HCT116 (cell line): Measurements from ENCODE around the gene SH3RF2. TPM values are rescaled to one million over a fixed set of nuclear protein-coding genes. Genes with fewer than 3 reads are reported as not detected.
"Not testable (repeated sequence)": the region's sequence is repeated elsewhere in the genome, so short reads cannot be mapped to it uniquely, and the experiment has no call there.

Experiments
- ATAC-seq: fragments of 200-7000 bp; cut with Tn5 transposase; 2 replicates; pipeline ENCODE4 v1.9.1; 2020; ENCODE audit warnings: mild to moderate bottlenecking, moderate library complexity
- BruUV-seq: library from RNA; stranded (reverse); fragments of 400-500 nt; replicated peaks from 2 replicates; lab custom pipeline; 2021; lab: Mats Ljungman, UMichigan
- CTCF ChIA-PET: fragments of 300-600 bp; sonication (Branson Sonifier 250); formaldehyde crosslinking; loops from one replicate; lab custom pipeline; 2021; ENCODE audit warnings: antibody characterized with exemption; lab: Charles Lee
- POLR2A ChIA-PET: fragments of 300-600, 350-600 bp; sonication (Branson Sonifier 250); formaldehyde crosslinking; loops from one replicate; lab custom pipeline; 2021; ENCODE audit warnings: antibody characterized with exemption; lab: Charles Lee
- RAD21 ChIA-PET, 2 experiments: fragments of 300-600 bp; sonication (Branson Sonifier 250); formaldehyde crosslinking; loops; one replicate each; lab custom pipeline; 2023; ENCODE audit warnings: low total read pairs in 2 of 2; ENCODE audit not compliant: uncharacterized antibody in 2 of 2, unreplicated experiment in 2 of 2, low non-redundant PET in 1 of 2; lab: Charles Lee
- DNase-seq: peaks from one replicate; pipeline ENCODE4 v3.0.0-alpha.2; 2010; ENCODE audit warnings: low read depth, low spot score
- H2AFZ ChIP-seq: fragments of 200-600 bp; shearing (Covaris generic), sonication (generic); 2 replicates; pipeline ENCODE4 v1.6.1; 2017; ENCODE audit warnings: low read depth, mixed run types, mixed read lengths, antibody characterized with exemption, low read length; ENCODE audit not compliant: poor library complexity, severe bottlenecking
- H3K27ac ChIP-seq: 2 replicates; pipeline ENCODE4 v1.5.1; 2012; ENCODE audit warnings: low read depth, low read length
- H3K27me3 ChIP-seq: fragments of 200-600 bp; sonication (generic); 2 replicates; pipeline ENCODE4 v1.6.1; 2016; ENCODE audit warnings: mixed run types, low read length, mixed read lengths; ENCODE audit not compliant: insufficient read depth
- H3K36me3 ChIP-seq, 2 experiments: fragments of 200-500 bp in 1 of 2; fragments of 200-600 bp in 1 of 2; sonication (Bioruptor generic) in 1 of 2; sonication (generic) in 1 of 2; 2 replicates each; pipeline versions ENCODE4 v1.5.1 to v1.6.1; 2014 to 2016; ENCODE audit warnings: low read length in 2 of 2, inconsistent platforms in 1 of 2, mixed read lengths in 1 of 2, mixed run types in 1 of 2; ENCODE audit not compliant: insufficient read depth in 2 of 2, control insufficient read depth in 1 of 2
- H3K4me1 ChIP-seq, 2 experiments: fragments of 200-600 bp in 1 of 2; sonication (generic) in 1 of 2; 2 replicates each; pipeline versions ENCODE4 v1.5.1 to v1.6.1; 2012 to 2017; ENCODE audit warnings: low read length in 2 of 2, inconsistent platforms in 1 of 2, mild to moderate bottlenecking in 1 of 2, mixed read lengths in 1 of 2, mixed run types in 1 of 2, moderate library complexity in 1 of 2; ENCODE audit not compliant: insufficient read depth in 2 of 2, control insufficient read depth in 1 of 2
- H3K4me2 ChIP-seq: fragments of 200-600 bp; sonication (generic); 2 replicates; pipeline ENCODE4 v1.6.1; 2017; ENCODE audit warnings: mixed run types, low read length, mixed read lengths
- H3K4me3 ChIP-seq, 2 experiments: fragments of 200-600 bp in 1 of 2; sonication (generic) in 1 of 2; replicated peaks in 1 of 2; 2 replicates each; pipeline ENCODE4 v1.5.1; 2011 to 2016; ENCODE audit warnings: low read length in 2 of 2, control low read depth in 1 of 2, low read depth in 1 of 2, mild to moderate bottlenecking in 1 of 2, mixed read lengths in 1 of 2, mixed run types in 1 of 2
- H3K79me2 ChIP-seq: fragments of 200-600 bp; sonication (generic); 2 replicates; pipeline ENCODE4 v1.6.1; 2017; ENCODE audit warnings: mild to moderate bottlenecking, mixed run types, low read length, moderate library complexity, mixed read lengths; ENCODE audit not compliant: insufficient read depth
- H3K9ac ChIP-seq: fragments of 200-600 bp; sonication (generic); 2 replicates; pipeline ENCODE4 v1.6.1; 2016; ENCODE audit warnings: low read length, mixed read lengths
- H3K9me2 ChIP-seq: fragments of 200-600 bp; sonication (generic), shearing (Covaris generic); 2 replicates; pipeline ENCODE4 v1.6.1; 2017; ENCODE audit warnings: mixed run types, mild to moderate bottlenecking, moderate library complexity; ENCODE audit not compliant: insufficient read depth
- H3K9me3 ChIP-seq, 2 experiments: fragments of 200-500 bp in 1 of 2; fragments of 200-600 bp in 1 of 2; sonication (Bioruptor generic) in 1 of 2; sonication (generic) in 1 of 2; 2 replicates each; pipeline ENCODE4 v1.6.1; 2014 to 2017; ENCODE audit warnings: low read length in 2 of 2, mixed read lengths in 2 of 2, inconsistent platforms in 1 of 2, low read depth in 1 of 2, mild to moderate bottlenecking in 1 of 2, mixed run types in 1 of 2, moderate library complexity in 1 of 2; ENCODE audit not compliant: control insufficient read depth in 1 of 2, insufficient read depth in 1 of 2
- H4K20me1 ChIP-seq: fragments of 200-600 bp; sonication (generic), shearing (Covaris generic); 2 replicates; pipeline ENCODE4 v1.6.1; 2017; ENCODE audit warnings: mixed run types, mild to moderate bottlenecking, moderate library complexity; ENCODE audit not compliant: insufficient read depth
- CEBPB ChIP-seq: IDR thresholded peaks from 2 replicates; pipeline ENCODE4 v1.6.1; 2012; ENCODE audit warnings: low read depth
- EGR1 ChIP-seq: IDR thresholded peaks from 2 replicates; pipeline ENCODE4 v1.6.1; 2012; ENCODE audit warnings: low read depth
- ELF1 ChIP-seq: IDR thresholded peaks from 2 replicates; pipeline ENCODE4 v1.6.1; 2012; ENCODE audit warnings: low read depth, borderline replicate concordance
- EZH2 ChIP-seq: fragments of 200-600 bp; sonication (generic); IDR thresholded peaks from 2 replicates; pipeline ENCODE4 v1.6.1; 2017; ENCODE audit warnings: antibody characterized with exemption, mixed run types
- EZH2phosphoT487 ChIP-seq: fragments of 200-600 bp; IDR thresholded peaks from 2 replicates; pipeline ENCODE4 v1.6.1; 2018; ENCODE audit warnings: antibody characterized with exemption, borderline replicate concordance
- FOSL1 ChIP-seq: IDR thresholded peaks from 2 replicates; pipeline ENCODE4 v1.6.1; 2012; ENCODE audit warnings: low read depth
- JUND ChIP-seq: IDR thresholded peaks from 2 replicates; pipeline ENCODE4 v1.6.1; 2012
- POLR2A ChIP-seq: IDR thresholded peaks from 2 replicates; pipeline ENCODE4 v1.7.0; 2011; ENCODE audit warnings: borderline replicate concordance; ENCODE audit not compliant: insufficient read depth, insufficient read length; ENCODE audit errors: extremely low read depth
- POLR2AphosphoS5 ChIP-seq: IDR thresholded peaks from 2 replicates; pipeline ENCODE4 v1.6.1; 2011; ENCODE audit warnings: mild to moderate bottlenecking, low read depth, low read length, moderate library complexity
- RAD21 ChIP-seq: IDR thresholded peaks from 2 replicates; pipeline ENCODE4 v1.6.1; 2012; ENCODE audit warnings: low read depth, mild to moderate bottlenecking
- SIN3A ChIP-seq: IDR thresholded peaks from 2 replicates; pipeline ENCODE4 v1.6.1; 2012; ENCODE audit warnings: low read depth
- SP1 ChIP-seq: IDR thresholded peaks from 2 replicates; pipeline ENCODE4 v1.6.1; 2012; ENCODE audit warnings: low read depth
- SRF ChIP-seq: IDR thresholded peaks from 2 replicates; pipeline ENCODE4 v1.6.1; 2012; ENCODE audit warnings: low read depth
- ZFX ChIP-seq: fragments of 450-650 bp; IDR thresholded peaks from 2 replicates; pipeline ENCODE4 v1.6.1; 2017
- intact Hi-C: fragments of 100-400 bp; cut with micrococcal nuclease; formaldehyde crosslinking; loops from 2 replicates; pipeline ENCODE4 v1.10.0; 2022
- total RNA-seq: library from RNA; stranded (reverse); gene quantifications from one replicate; pipeline ENCODE4 v1.2.1, GENCODE V29; 2021; ENCODE audit not compliant: unreplicated experiment
- TF ChIP-seq, protein P1 (sequence below), 3 experiments: fragments of 200-600 bp in 1 of 3; sonication (generic) in 1 of 3; IDR thresholded peaks in 2 of 3; conservative IDR thresholded peaks in 1 of 3; 2 replicates each; pipeline ENCODE4 v1.5.1; 2012 to 2017; ENCODE audit warnings: low read depth in 2 of 3, low read length in 2 of 3, antibody characterized with exemption in 1 of 3, borderline replicate concordance in 1 of 3, control low read depth in 1 of 3, mild to moderate bottlenecking in 1 of 3, mixed read lengths in 1 of 3, mixed run types in 1 of 3, moderate library complexity in 1 of 3; ENCODE audit not compliant: insufficient read depth in 1 of 3
- TF ChIP-seq, protein P2 (sequence below): IDR thresholded peaks from 2 replicates; pipeline ENCODE4 v1.6.1; 2012

Gene SH3RF2
- total RNA-seq, 1 experiment from 2014 or later, result 14.3 TPM

DNA sequence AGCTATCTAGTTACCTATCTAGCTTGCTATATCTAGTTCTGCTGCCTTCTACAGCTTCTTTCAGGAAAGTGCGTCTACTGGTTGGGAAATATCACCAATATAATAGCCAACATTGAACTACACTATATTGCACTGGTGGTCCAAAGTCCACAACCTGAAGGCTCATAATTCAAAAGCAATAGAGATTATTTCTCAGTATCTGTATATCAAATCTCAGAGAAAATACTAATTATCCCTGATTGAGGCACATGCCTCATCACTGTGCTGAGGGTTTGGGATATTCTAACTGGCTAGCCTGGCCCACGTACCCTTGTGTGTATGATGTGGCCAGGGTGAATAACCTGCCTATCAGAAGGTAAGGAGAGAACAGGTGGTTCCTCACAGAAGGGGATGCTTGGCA, 53.8 kb downstream of the SH3RF2 start:
- Histone ChIP-seq H3K9me2 (no peaks in the 10 kb centered on the region), H3K9me3 (no peaks in the 10 kb centered on the region), H3K4me2 (no peak overlapping the region), H3K36me3 (no peaks in the 10 kb centered on the region), H2AFZ (no peak overlapping the region), H3K27me3 (no peaks in the 10 kb centered on the region), H3K9ac (no peak overlapping the region), H3K4me1 (no peaks in the 10 kb centered on the region), H3K4me3 (no peak overlapping the region), H3K79me2 (no peaks in the 10 kb centered on the region), H3K27ac (no peak overlapping the region), H4K20me1 (no peaks in the 10 kb centered on the region)
- TF ChIP-seq POLR2A (no peak), ELF1 (no peak), ZFX (no peak), RAD21 (no peak)
- DNase-seq (no peak), ATAC-seq (no peak)
- RAD21 ChIA-PET, result no interaction called here
- POLR2A ChIA-PET, result no interaction called here
- intact Hi-C loops, result no loop called here
- CTCF ChIA-PET, result no interaction called here
- no TSS peak for BruUV-seq

DNA sequence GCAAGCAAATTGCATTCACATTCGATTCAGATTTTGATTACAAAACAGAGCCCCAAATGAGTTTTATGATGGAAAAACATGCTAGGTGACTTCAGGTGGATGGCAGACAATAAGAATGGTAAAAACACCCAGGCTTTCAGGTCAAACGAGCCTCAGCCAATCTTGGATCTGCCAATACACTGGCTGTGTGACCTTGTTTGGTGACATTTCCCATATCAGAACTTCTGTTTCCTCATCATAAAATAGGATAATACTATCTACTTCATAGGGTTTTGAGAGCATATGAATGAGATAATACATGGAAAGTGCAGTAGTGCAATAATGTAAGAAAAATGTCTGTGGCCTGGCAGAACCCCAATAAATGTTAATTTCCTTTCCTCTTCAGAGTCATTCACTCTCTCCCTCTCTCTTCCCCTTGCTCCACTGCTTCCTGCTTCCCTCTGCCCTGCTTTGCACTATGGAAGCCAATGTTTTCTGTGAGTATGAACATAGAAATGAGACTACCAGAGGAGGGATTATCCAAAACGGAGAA, 54.7 kb downstream of the SH3RF2 start:
- TF ChIP-seq RAD21 (no peak), EZH2 (no peak), SIN3A (no peak), EGR1 (no peak), POLR2AphosphoS5 (no peak), EZH2phosphoT487 (no peak), SP1 (no peak), CEBPB (no peak), JUND (no peak), SRF (no peak), FOSL1 (no peak)
- TF ChIP-seq, protein P1, sequence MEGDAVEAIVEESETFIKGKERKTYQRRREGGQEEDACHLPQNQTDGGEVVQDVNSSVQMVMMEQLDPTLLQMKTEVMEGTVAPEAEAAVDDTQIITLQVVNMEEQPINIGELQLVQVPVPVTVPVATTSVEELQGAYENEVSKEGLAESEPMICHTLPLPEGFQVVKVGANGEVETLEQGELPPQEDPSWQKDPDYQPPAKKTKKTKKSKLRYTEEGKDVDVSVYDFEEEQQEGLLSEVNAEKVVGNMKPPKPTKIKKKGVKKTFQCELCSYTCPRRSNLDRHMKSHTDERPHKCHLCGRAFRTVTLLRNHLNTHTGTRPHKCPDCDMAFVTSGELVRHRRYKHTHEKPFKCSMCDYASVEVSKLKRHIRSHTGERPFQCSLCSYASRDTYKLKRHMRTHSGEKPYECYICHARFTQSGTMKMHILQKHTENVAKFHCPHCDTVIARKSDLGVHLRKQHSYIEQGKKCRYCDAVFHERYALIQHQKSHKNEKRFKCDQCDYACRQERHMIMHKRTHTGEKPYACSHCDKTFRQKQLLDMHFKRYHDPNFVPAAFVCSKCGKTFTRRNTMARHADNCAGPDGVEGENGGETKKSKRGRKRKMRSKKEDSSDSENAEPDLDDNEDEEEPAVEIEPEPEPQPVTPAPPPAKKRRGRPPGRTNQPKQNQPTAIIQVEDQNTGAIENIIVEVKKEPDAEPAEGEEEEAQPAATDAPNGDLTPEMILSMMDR (IDR thresholded peaks at IDR 0.05 in 2 of 3, conservative IDR thresholded peaks at IDR 0.05 in 1 of 3; ENCODE audit: borderline replicate concordance in 1 of 3, insufficient read depth in 1 of 3, low read depth in 2 of 3, low read length in 2 of 3), result no peak
- TF ChIP-seq, protein P2, sequence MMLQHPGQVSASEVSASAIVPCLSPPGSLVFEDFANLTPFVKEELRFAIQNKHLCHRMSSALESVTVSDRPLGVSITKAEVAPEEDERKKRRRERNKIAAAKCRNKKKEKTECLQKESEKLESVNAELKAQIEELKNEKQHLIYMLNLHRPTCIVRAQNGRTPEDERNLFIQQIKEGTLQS, result no peak
- no peaks in the 10 kb centered on the region for H3K4me1 ChIP-seq
- no peak overlapping the region for H3K4me3 ChIP-seq
- BruUV-seq, result no TSS peak
- H3K4me2 ChIP-seq, result no peak overlapping the region
- no peaks in the 10 kb centered on the region for H3K9me2 ChIP-seq
- DNase-seq (no peak), ATAC-seq (no peak)
- no peaks in the 10 kb centered on the region for H3K36me3 ChIP-seq
- no peaks in the 10 kb centered on the region for H3K79me2 ChIP-seq
- no peak overlapping the region for H3K9ac ChIP-seq
- intact Hi-C loops, result no loop called here
- ChIA-PET POLR2A (no interaction called here), CTCF (no interaction called here), RAD21 (no interaction called here)
- no peaks in the 10 kb centered on the region for H3K27me3 ChIP-seq
- H2AFZ ChIP-seq, result no peak overlapping the region
- no peak overlapping the region for H3K27ac ChIP-seq
- H3K9me3 ChIP-seq, result no peaks in the 10 kb centered on the region
- H4K20me1 ChIP-seq, result no peaks in the 10 kb centered on the region

DNA sequence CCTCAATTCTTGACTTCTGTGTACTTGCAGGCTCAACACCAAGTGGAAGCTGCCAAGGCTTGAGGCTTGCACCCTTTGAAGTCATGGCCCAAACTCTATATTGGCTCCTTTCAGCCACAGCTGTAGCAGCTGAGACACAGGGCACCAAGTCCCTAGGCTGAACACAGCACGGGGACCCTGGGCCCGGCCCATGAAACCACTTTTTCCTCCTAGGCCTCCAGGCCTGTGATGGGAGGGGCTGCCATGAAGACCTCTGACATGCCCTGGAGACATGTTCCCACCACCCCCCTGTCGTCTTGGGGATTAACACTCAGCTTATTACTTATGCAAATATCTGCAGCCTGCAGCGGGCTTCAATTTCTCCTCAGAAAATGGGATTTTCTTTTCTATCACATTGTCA, 57.2 kb downstream of the SH3RF2 start:
- H3K27ac ChIP-seq, intact Hi-C loops, H3K4me2 ChIP-seq, H4K20me1 ChIP-seq, H3K4me3 ChIP-seq, H3K79me2 ChIP-seq, H3K9ac ChIP-seq, H3K9me3 ChIP-seq, BruUV-seq, H3K4me1 ChIP-seq, POLR2A ChIA-PET, CTCF ChIA-PET, H2AFZ ChIP-seq, H3K9me2 ChIP-seq, H3K36me3 ChIP-seq, RAD21 ChIA-PET, ATAC-seq, H3K27me3 ChIP-seq, DNase-seq: not testable (repeated sequence)
